Hepatocyte (in vitro differentiated cells): ENCODE data around the gene MBD5. TPM values are rescaled to one million over a fixed set of nuclear protein-coding genes. Genes with fewer than 3 reads are reported as not detected.

Source experiments
- DNase-seq: peaks from one replicate; pipeline ENCODE4 v3.0.0-alpha.2; 2016; ENCODE audit warnings: low spot score
- H2AFZ ChIP-seq: fragments of 200-600 bp; sonication (generic); 2 replicates; pipeline ENCODE4 v1.6.0; 2016; ENCODE audit warnings: antibody characterized with exemption, mild to moderate bottlenecking
- H3K27ac ChIP-seq: fragments of 200-600 bp; sonication (generic); 2 replicates; pipeline ENCODE4 v1.5.1; 2016; ENCODE audit warnings: mild to moderate bottlenecking
- H3K27me3 ChIP-seq: fragments of 200-600 bp; sonication (generic); 2 replicates; pipeline ENCODE4 v1.6.1; 2016
- H3K36me3 ChIP-seq: fragments of 200-600 bp; sonication (generic); replicated peaks from 2 replicates; pipeline ENCODE4 v1.5.1; 2016; ENCODE audit warnings: low read depth; ENCODE audit not compliant: insufficient read depth
- H3K4me1 ChIP-seq: fragments of 200-600 bp; sonication (generic); 2 replicates; pipeline ENCODE4 v1.5.1; 2016; ENCODE audit warnings: mild to moderate bottlenecking, moderate library complexity; ENCODE audit not compliant: insufficient read depth
- H3K4me2 ChIP-seq: fragments of 200-600 bp; sonication (generic); 2 replicates; pipeline ENCODE4 v1.6.0; 2016
- H3K4me3 ChIP-seq: fragments of 200-600 bp; sonication (generic); 2 replicates; pipeline ENCODE4 v1.5.1; 2016; ENCODE audit warnings: mild to moderate bottlenecking
- H3K79me2 ChIP-seq: fragments of 200-600 bp; sonication (generic); 2 replicates; pipeline ENCODE4 v1.6.0; 2017; ENCODE audit warnings: mild to moderate bottlenecking
- H3K9me2 ChIP-seq: fragments of 200-600 bp; sonication (generic); replicated peaks from 2 replicates; pipeline ENCODE4 v1.6.0; 2017; ENCODE audit warnings: mild to moderate bottlenecking; ENCODE audit not compliant: insufficient read depth
- H3K9me3 ChIP-seq: fragments of 200-600 bp; sonication (generic); 2 replicates; pipeline ENCODE4 v1.5.1; 2016; ENCODE audit warnings: low read depth, mild to moderate bottlenecking
- H4K20me1 ChIP-seq: fragments of 200-600 bp; sonication (generic); 2 replicates; pipeline ENCODE4 v1.6.0; 2016; ENCODE audit warnings: mild to moderate bottlenecking; ENCODE audit not compliant: insufficient read depth, poor library complexity, severe bottlenecking
- CTCF ChIP-seq: fragments of 200-600 bp; sonication (generic); IDR thresholded peaks from 2 replicates; pipeline ENCODE4 v1.5.1; 2016; ENCODE audit warnings: antibody characterized with exemption, mild to moderate bottlenecking; ENCODE audit not compliant: poor library complexity
- EZH2 ChIP-seq: fragments of 200-600 bp; sonication (generic); IDR thresholded peaks from 2 replicates; pipeline ENCODE4 v1.6.1; 2016; ENCODE audit warnings: antibody characterized with exemption, mild to moderate bottlenecking, borderline replicate concordance
- EZH2phosphoT487 ChIP-seq: fragments of 200-600 bp; sonication (generic); IDR thresholded peaks from one replicate; pipeline ENCODE4 v1.6.1; 2018; ENCODE audit warnings: antibody characterized with exemption, mild to moderate bottlenecking, low read depth, moderate library complexity; ENCODE audit not compliant: unreplicated experiment, severe bottlenecking
- WGBS: methylation state at CpG from one replicate; pipeline ENCODE4 v1.1.6; 2016; ENCODE audit warnings: low lambda C conversion rate; ENCODE audit errors: missing lambda C conversion rate; 5-methylcytosine and 5-hydroxymethylcytosine counted together
- polyA plus RNA-seq: library from polyadenylated mRNA; unstranded; fragments of >200 nt; fragmentation: Nextera tagmentation; extraction: Ambion mirVana; gene quantifications from 2 replicates; pipeline ENCODE4 v1.2.1, GENCODE V29; 2016
- total RNA-seq: library from RNA; depleted of rRNA; stranded (reverse); fragments of >200 nt; gene quantifications from 2 replicates; pipeline ENCODE4 v1.2.3, GENCODE V29; 2014

The MBD5 gene
- total and polyA plus RNA-seq, 2 experiments from 2014 or later = 20.9 to 36.2 TPM

GRCh38 chr2:148529745-148530144 lies 508.9 kb downstream of the MBD5 start:
- Histone ChIP-seq H3K36me3 (no peaks in the 10 kb centered on the region), H4K20me1 (no peaks in the 10 kb centered on the region), H3K79me2 (no peaks in the 10 kb centered on the region), H3K27me3 (no peaks in the 10 kb centered on the region), H3K4me1 (peaks cover 2% of the 10 kb centered on the region), H3K4me2 (no peak overlapping the region), H3K9me2 (no peaks in the 10 kb centered on the region), H3K9me3 (no peaks in the 10 kb centered on the region), H2AFZ (no peak overlapping the region), H3K27ac (no peak overlapping the region), H3K4me3 (no peak overlapping the region)
- no peak for DNase-seq
- TF ChIP-seq EZH2phosphoT487 (no peak), CTCF (no peak), EZH2 (no peak)
- WGBS = 78% methylated on average over 8 of the region's 8 CpGs

- Histone ChIP-seq H4K20me1 (no peaks in the 10 kb centered on the region), H3K27ac (no peak overlapping the region), H2AFZ (no peak overlapping the region), H3K9me3 (no peaks in the 10 kb centered on the region), H3K27me3 (no peaks in the 10 kb centered on the region), H3K4me1 (peaks cover 5% of the 10 kb centered on the region), H3K4me2 (no peak overlapping the region), H3K36me3 (no peaks in the 10 kb centered on the region), H3K4me3 (no peak overlapping the region), H3K9me2 (no peaks in the 10 kb centered on the region), H3K79me2 (no peaks in the 10 kb centered on the region)
- TF ChIP-seq EZH2phosphoT487 (no peak), CTCF (no peak), EZH2 (no peak)
- DNase-seq = peak; percentile 27
- 76% methylated on average over 4 of the region's 4 CpGs for WGBS
These were observed 509.5 kb downstream of the MBD5 start for GRCh38 chr2:148530350-148530749.

GRCh38 chr2:148531235-148531634 lies 510.3 kb downstream of the MBD5 start:
- Histone ChIP-seq H3K9me3 (no peaks in the 10 kb centered on the region), H4K20me1 (no peaks in the 10 kb centered on the region), H3K27me3 (no peaks in the 10 kb centered on the region), H3K79me2 (no peaks in the 10 kb centered on the region), H3K9me2 (no peaks in the 10 kb centered on the region), H2AFZ (no peak overlapping the region), H3K4me3 (no peak overlapping the region), H3K36me3 (no peaks in the 10 kb centered on the region), H3K4me1 (peaks cover 5% of the 10 kb centered on the region), H3K27ac (no peak overlapping the region), H3K4me2 (no peak overlapping the region)
- TF ChIP-seq EZH2phosphoT487 = no peak
- no peak for TF ChIP-seq CTCF
- WGBS = 95% methylated on average over 7 of the region's 7 CpGs
- DNase-seq = no peak
